ENCODE measurements around the gene TBC1D22A.
A peak's percentile ranks its signal among the peaks of the same experiment; 100 is the strongest.

TBC1D22A gene

DNA sequence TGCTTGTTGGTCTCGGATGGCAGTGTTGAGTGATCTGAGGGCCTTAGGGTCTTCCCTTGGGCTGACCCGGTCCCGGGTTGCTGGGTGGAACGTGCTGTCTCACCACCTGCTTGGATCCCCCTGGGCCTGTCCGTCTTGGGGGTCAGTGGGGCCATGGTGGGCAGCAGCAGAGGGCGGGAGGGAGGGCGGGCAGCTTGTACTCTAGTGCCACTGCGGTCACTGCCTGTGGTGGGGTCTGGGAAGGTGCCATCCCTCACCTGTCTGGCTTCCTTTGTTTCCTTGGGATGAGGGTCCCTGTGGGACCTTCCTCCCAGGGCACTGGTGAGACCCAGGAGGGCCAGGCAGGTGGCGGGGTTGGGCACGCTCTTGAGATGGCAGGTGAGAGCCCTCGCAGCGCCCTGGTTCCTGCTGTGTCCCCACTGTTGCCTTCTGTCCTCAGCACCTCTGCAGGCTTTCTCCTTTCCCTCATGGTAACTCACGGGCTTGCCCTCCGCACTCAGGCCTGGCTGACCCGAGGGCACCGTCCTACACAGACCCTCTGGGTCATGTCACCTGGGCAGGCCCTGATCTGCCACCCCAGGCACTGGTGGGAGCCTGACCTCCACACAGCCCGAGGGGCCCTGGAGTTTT is 34.2 kb downstream of the TBC1D22A start:
- no peak for DNase-seq

DNA sequence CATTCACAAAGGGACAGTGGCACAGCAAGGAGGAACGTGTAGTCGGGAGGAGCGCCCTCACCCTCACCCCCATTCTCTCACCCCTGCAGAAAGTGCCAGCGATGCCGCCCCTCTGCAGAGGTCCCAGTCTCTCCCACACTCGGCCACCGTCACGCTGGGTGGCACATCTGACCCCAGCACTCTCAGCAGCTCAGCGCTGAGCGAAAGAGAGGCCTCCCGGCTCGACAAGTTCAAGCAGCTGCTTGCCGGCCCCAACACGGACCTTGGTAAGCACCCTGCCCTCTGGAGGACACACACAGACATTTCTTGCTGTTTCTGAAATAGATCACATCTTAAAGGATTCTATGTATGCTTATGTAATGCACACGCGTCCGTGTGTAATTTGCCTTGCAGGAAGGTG is 34.9 kb downstream of the TBC1D22A start:
- DNase-seq = no peak

DNA sequence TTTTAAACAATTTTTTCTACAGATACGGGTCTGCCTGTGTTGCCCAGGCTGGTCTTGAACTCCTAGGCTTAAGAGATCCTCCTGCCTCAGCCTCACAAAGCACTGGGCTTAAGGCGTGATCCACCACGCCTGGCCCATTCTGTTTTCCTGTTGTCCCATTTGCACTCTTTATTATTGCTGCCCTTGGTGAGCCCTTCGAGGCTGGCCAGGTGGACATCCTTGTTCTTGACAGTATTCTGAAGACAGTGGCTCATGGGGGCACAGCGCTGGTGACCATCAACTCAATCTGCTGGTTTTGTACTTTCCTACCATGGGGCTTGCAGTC is 35.6 kb downstream of the TBC1D22A start:
- DNase-seq = no peak

DNA sequence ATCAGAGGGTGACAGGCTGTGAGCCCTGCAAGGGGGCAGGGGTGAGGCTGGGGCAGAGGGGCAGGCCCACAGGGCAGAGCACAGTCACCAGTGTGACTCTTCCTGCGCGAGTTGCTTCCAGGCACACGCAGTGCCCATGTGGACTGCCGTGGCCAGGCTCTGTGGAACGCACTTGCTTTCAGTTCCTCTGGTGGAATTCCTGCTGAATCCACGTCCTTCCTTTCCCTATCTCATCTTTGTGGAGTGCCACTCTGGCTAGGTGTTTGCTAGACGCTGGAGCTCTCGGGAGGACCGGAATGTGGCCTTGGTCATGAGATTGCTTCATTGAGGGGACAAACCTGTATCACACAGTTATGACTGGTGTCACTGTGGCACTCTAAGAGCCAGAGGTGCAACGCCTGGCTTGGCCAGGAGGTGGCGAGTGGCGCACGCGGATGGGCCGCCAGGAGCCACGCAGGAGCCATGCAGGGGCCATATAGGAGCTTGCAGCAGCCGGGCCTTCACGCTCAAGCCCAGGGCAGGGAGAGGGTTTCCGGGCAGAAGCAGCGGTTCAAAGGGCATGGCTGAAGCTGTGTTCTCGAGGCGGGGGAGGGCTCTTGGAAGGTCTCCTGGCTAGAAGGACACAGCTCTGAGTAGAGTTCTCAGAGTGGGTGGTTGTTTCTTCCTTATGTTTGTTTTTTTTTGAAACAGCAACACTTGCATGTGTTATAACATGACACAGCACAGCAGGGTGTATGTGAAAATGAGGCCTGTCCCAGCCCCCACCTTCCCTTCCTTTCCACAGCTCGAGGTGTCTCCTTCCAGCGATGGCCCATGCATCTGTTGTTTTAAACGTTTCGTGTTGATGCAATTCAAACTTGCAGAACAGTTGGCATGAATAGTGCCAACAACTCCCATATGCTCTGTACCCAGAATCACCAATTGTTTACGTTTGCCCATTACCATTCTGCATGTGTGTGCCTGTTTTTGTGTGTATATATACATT is 36.2 kb downstream of the TBC1D22A start:
- DNase-seq = no peak

DNA sequence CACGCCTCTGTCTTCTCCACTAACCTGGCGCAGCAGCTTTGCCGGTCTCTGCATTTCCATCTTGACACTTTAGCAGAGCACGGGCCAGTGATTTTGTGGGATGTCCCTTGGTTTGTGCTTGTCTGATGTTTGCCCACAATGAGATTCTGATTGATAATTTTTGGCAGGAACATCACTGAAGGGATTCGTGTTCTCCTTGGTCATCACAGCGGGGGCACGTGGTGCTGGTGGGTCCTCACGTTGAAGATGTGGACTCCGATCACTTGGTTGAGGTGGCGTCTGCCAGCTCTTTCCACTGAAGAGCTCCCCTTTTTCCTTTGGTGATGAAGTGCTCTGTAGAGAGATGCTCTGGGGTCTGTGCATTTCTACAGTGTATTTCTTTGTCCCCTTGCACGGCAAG is 37.2 kb downstream of the TBC1D22A start:
- no peak for DNase-seq

DNA sequence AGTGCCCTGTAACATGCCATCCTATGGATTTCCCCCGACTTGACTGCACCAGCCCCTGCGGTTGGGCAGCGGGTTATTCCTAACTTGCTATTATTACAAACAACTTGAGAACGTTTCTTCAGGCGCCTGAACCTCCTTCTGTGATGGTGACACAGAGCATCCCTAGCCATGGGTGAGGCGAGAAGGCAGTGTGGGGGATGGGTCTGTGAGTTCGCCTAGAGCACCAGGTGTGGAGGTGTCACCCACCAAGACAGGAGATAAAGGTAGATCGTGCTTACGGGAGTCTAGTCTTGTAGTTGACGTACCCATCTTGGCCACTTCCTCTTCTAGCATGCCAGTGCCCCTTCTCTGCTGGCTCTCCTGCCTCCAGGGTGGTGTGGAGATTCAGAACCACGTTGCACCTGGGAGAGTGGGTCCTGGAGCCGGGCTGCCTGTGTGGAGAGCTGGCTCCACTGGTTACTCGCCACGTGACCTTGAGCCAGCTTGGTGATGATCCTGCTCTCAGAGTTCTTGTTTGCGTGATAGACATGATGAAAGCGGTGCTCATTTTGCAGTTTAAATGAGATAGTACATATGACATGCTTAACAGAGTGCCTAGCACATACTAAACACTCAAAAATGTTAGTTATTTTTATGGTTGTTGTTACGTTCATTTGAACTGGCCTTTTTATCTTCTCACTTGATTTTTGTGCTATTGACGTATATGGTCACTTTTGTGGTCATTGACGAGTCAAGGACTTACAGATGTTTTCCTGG is 37.8 kb downstream of the TBC1D22A start:
- no peak for DNase-seq

DNA sequence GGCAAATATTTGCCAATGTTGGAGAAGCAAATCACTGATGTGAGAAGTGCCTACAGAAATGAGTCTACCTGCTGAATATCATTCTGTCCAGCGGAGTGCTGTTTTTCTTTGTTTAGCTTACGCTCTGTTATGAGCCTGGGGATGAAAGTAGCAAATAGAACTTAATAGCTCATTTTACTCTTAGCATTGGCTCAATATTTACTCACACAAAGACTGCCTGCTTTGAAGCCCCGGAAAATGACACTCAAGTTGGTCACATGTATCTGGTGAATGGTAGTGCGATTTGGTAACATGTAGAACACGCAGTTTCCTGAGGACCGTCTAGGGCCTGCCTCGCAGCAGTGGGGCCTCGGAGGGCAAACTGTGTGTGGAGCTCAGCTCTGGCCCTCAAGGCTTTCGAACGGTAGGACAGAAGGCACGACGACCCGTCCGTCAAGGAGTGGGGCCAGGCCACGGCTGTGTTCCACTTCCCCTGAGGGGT is 38.9 kb downstream of the TBC1D22A start:
- peak; percentile 73 for DNase-seq

DNA sequence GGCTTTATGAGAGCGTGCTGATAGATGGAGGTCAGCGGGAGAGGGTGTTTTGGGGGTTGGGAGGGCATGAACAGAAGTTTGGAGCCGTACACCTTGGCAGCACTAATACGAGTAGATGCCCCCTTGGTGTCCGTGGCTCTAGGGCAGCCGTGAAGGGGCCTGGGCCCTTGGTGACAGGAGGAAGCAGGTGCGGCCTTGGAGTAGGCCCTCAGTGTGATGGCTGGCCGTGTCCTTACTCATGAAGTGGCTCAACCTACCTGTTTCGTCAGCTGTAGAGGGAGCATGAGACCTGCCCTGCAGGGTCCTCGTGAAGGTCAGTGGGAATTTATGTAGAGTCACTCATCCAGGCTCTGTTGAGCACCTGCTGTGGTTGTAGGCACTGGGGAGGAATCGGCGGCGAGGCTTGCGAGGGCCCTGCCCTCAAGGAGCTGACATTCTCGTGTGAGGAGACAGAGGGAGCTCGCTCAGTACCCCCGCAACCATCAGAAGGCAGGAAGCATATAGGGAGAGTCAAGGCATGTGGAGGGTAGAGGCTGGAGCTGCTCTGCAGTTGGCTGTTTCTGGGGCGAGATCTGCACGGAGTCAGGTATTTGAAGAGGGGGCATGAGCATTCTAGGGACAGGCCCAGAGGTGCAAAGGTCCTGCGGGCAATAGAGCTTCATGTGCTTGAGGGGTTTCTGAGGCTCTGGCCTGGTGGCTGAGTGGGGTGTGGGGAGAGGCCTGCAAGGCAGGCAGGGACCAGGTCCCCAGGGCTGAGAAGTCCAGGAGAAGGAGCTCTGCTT is 39.6 kb downstream of the TBC1D22A start:
- no peak for DNase-seq

DNA sequence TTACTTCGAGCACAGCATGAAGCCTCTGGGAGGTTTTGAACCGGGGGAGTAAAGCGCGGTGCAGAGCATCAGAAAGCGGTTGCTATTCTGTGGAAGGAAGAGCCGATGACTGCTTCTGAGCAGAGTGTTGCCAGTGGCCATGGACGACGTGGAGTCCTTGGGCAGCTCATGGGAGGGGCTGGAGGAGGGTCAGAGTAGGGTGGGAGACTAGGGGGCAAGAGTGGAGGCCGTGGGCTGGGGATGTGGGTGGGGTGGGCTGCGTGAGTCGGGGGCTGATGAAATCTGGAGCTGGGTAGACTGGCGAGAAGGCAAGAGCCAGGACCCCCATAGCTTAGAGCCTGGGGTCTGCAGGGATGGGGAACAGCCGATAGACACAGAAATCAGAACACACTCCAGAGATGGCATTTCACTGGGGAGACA is 40.2 kb downstream of the TBC1D22A start:
- DNase-seq = no peak

DNA sequence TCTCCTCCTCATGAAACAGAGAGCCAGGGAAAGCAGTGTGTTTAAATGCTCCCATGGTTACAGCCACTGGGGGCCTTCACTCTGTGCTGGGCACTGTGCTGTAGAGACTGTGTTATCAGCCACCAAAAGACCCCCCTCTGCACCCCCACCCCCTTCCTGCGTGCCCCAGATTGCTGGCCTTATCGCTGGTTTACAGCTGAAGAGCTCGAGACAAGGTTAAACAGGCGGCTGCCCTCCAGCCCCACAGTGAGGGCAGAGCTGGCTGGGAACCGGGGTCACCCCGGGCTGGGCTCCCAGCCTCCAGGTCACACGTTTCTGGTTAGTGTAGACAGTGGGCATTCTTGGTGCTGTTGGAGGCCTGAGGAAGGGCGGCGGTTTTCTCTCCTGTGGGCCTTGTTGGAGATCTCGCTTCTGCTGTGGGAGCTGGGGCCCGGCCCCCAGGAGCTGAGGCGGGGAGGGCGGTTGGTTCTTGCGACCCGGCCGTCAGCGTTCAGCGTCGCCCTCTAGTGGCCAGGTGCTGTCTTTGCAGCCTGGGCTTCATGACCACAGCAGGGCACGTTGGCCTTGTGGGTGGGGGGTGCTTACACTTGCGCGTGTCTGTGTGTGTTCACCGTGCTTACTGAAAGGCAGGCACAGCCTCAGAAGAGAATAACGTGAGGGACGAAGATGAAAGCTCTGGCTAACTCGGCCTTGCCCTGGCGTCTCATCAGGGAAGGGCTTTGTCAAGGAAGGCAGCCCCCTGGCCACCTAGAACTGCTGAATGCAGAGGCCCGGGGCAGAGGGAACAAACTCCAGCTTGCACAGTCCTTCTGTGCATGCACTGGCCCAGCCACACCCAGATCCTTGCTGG is 40.8 kb downstream of the TBC1D22A start:
- DNase-seq = peak; percentile 35

DNA sequence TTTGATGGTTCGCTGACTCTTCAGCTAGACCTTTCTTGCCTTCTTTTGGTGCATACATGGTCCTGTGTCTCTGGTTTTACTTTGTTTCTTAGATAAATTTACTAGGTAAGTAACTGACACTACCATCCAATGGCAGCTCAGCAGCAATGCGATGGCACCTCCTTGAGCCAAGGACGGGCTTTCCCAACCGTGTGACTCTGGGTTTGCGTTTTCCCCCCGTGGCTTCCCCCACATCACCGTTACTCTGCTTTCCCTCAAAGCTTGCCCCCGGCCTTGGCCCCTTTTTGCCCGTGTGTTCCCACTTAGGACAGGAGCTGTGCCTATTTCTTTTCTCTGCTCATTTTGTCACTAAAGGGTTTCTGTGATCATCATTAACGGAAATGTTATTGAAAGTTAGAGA is 41.5 kb downstream of the TBC1D22A start:
- no peak for DNase-seq

DNA sequence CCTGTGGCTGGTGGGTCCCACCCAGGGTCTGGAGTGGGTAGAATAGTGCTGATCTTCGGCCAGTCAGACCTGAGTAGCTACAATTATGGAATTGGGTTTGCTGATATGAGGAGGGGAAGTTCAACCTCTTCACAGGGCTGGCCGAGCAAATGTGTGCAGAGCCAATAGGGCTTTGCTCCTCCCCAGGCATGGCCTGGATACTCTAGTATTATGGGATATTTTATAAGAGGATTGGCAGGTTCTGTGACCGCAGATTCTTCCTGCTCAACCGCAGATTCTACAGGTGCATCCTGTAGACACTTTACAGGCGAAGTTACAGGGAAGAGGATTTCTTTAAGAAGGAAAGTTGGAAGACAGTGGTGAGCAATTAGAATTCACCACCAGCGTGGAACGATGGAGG is 44.3 kb downstream of the TBC1D22A start:
- DNase-seq = no peak

DNA sequence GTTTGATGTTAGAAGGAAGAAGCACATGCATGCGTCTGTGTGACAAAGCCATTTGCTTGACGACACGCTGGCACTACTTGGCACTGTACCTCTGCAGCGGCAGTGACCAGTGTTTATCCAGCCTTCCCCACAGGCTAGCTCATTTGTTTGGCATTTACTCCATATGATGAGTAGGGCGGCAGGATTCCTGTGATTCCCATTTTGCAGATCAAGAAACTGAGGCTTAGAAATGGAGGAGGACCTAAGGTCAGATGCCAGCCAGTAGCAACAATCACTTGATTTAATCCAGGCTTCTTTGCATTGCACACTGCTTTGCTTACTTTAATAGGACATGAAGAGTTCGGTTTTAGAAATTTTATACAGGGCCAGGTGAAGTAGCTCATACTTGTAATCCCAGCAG is 45.0 kb downstream of the TBC1D22A start:
- DNase-seq = no peak

DNA sequence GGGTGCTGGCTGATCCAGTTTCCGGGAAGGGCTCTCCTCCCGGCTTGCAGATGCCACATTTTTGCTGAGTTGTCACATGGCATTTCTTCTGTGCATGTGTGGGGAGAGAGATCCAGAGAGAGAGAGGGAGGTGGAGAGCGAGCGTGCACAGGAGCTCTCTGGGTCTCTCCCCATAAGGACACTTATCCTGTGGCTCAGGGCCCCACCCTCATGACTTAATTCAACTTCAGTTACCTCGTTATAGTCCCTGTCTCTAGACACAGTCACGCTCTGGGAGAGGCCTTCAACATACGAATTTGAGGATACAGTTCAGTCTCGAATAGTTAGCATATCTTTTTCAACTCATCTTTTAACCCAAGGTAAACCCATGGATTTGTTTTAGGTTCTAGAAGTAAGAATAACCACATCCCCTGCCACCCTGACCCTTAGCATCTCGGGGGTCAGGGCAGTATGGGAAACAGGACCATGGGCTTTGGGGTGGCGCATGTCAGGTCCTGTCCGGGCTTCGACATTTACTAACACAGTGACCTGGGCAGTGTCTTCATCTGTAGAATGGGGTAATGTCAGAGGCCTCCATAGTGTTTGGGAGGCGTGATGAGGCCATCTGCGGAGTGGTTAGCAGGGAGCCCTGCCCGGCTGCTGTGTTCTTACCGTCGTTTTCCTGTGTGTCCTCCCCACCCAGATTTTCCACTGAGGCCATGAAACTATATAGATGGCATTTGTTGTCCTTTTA is 46.9 kb downstream of the TBC1D22A start:
- no peak for DNase-seq

DNA sequence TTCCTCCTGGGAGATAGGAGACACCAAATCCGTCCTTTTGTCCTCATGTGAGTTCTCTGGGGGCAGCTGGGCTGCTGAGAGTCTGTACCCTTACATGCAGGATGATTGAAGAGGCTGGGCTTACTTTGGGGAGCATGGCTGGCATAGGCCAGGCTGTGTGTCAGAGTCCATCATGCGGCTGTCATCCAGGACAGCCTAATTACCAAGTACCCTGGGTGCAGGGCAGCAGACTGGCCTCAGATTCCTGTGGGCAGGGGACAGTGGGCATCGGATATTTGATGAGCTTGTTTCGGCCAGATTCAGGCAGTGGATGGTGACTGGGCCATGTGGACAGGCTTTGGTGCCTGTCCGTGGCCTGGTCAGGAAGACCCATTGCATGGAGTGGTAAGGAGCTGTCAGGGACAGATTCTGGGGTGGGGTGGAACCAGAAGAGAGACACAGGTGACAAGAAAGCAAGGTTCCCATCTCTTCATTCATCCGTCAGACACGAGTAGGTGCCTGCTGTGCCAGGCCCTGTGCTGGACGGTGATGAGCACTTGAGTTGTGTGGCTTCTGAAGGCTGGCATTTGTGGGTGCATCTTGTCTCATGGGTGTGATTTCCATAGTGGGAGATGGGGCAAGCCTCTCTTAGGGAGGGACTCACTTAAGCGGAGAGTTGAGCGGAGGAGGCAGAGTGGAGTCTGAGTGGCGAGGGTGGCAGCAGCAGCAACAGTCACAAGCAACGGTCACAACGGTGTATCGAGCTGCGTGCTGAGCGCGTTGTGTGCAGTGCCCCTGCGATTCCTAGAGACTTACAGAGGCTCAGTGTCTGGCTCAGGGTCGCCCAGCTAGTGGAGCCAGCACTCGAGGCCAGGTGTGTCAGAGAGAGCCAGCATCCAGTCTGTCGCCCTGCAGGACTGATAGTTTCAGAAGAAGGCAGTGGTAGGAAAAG is 48.7 kb downstream of the TBC1D22A start:
- no peak for DNase-seq

DNA sequence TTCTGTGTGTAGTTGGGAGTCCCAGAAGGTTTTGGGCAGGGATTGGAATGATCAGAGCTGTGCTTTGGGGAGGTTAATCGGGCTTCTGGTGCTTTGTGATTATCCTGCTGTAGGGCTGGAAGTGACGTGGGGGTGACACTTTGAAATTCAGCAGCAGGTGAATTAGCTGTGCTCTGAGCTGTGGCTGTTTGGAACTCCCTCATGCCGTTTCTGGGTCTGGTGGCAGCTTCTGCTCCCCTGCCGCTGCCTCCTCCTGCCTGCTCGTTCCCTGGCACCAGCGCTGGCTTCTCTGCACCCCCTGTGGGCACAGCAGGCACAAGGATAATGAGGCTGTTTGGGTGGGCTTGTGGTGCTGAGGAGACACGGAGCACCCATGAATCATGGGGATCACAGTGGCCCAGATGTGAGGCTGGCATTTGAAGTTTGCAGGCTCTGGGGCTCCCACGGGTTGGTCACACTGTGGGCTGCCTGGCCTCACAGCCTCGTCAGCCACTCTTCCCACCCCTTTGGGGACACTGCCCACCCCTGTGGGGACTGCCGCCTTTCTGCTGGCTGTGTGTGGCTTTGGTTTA is 49.7 kb downstream of the TBC1D22A start:
- no peak for DNase-seq

DNA sequence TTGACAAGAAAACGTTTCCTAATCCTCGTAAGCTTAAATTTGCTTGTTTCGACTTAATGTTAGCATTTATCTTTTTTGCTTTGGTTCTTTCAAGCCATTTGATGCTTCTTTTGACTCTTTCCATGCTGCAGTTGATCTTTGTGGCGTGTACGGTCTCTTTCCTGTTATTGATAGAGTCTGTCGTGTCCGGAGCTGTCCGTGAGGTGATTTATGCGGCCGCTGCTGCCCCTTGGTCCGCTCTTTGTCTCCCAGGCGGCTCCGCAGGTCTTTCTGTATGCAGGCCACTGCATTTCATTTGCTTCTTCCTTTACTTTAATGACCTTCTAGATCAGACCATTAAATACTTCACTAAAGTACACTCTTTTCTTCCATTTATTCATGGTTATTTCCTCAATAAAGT is 50.3 kb downstream of the TBC1D22A start:
- DNase-seq = no peak

DNA sequence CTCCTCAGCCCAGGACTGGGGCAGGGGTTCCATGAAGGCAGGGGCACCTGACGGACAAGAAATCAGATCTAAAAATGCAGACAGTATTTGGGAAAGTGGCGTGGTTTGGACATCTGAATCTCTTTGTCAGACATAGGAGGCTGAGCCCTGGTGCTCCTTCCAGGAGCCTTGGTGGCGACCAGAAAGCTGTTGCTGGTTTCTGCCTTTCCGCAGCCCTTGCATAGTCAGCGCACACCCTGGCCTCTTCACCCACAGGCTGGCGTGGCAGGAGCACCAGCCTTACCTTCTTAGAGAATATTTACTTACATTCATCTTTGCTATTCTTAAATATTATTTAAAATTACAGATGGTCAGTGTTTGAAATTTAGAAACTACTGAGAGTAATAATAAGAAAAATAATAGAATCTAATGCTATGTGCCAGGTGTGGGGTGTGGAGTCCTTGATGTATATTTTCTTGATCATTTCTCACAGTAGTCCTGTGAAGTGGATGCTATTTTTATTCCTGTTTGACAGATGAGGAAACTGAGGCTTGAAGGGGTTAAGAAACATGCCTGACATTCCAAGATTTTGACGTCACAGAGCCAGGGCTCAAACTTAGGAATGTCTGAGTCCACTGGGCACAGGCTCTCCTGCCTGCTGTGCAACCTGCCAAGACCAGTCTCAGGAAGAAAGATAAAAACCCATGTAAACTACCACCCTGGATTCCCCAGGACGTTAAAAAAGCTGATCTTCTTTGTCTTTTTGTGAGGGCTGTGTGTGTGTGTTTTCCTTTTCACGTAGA is 51.6 kb downstream of the TBC1D22A start:
- DNase-seq = no peak

DNA sequence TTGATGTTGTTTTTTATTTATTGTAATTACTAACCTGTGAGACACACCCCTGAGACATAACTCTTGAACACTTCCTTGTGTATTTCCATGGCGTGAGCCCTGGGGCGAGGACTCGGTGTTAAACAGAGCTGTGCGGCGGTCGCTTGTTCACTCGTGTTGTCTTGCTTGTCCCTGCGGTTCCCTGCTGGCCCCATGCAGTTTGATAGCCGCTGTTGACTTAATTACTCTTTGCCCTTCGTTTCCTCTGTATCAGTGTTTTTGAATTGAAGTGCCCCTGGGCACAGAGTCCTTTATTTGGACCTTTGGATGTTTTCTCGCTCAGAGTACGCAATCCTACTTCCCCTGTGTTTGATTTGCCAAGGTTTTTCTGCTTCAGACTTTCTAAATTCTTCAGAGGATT is 52.7 kb downstream of the TBC1D22A start:
- no peak for DNase-seq
